Adrenal gland (tissue), 5 donors: ENCODE results near the gene GNAQ.

ENCODE experiments used
- POLR2A ChIP-seq, 2 donors: fragments of 450-650 bp; IDR thresholded peaks; one replicate each; pipeline ENCODE4 v1.6.1; 2017; ENCODE audit warnings: antibody characterized with exemption in 2 of 2, mild to moderate bottlenecking in 2 of 2, moderate library complexity in 1 of 2
- TF ChIP-seq, protein P1 (sequence below), 6 experiments: fragments of 450-650 bp in 4 of 6; fragments of 200-600 bp in 2 of 6; sonication (generic) in 1 of 6; IDR thresholded peaks; 1 replicate in 5 of 6; 2 replicates in 1 of 6; pipeline versions ENCODE4 v1.5.1 to v1.8.0; 2016 to 2021; ENCODE audit warnings: antibody characterized with exemption in 6 of 6, mild to moderate bottlenecking in 2 of 6, moderate library complexity in 1 of 6
- donor health status: DM: no; HTN: no; CAD: no.

DNA sequence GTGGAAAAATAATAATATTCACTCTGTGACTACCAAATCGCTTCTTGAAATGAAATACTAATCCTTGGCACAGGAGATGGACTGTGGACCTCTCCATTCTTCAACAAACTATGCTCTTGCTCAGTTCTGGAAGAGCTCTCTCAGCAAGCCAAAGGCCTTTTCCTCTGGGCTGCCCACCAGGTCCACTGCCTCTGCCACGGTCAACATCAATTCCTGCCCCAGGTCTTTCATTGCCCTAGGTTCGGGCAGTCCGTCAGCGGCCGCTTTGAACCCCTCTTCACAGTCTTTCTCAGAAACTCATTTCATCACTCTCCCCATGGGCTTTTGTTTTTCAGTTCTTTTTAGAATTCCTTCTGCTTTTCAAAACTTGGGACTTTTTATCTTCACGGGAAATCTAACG is 64.9 kb downstream of the GNAQ start:
- no peak for TF ChIP-seq POLR2A (IDR thresholded peaks at IDR 0.05)
- TF ChIP-seq, protein P1, sequence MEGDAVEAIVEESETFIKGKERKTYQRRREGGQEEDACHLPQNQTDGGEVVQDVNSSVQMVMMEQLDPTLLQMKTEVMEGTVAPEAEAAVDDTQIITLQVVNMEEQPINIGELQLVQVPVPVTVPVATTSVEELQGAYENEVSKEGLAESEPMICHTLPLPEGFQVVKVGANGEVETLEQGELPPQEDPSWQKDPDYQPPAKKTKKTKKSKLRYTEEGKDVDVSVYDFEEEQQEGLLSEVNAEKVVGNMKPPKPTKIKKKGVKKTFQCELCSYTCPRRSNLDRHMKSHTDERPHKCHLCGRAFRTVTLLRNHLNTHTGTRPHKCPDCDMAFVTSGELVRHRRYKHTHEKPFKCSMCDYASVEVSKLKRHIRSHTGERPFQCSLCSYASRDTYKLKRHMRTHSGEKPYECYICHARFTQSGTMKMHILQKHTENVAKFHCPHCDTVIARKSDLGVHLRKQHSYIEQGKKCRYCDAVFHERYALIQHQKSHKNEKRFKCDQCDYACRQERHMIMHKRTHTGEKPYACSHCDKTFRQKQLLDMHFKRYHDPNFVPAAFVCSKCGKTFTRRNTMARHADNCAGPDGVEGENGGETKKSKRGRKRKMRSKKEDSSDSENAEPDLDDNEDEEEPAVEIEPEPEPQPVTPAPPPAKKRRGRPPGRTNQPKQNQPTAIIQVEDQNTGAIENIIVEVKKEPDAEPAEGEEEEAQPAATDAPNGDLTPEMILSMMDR (IDR thresholded peaks at IDR 0.05) = no peak
